ENCODE results near the gene BOD1L2.

The BOD1L2 gene

DNA sequence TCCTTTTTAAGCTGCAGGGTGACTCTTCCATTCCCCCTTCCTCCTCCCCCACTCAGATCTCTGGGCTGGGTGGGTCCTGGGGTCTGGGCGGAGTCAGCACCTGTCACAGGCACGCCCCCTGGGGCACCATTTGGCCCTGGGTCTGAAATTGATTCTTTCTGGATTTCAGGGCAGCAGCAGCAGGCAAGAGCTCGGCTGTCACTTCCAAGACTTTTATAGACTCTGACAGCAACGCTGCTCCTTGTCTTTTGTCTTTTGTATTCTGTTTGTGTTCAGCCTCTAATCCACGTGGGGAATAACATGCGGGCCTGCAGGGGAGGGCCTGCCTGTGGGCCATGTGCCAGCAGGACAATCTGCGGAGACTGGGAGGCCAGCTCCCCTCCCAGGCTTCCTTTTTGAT is 3.9 kb downstream of the BOD1L2 start:
- no peak for DNase-seq

DNA sequence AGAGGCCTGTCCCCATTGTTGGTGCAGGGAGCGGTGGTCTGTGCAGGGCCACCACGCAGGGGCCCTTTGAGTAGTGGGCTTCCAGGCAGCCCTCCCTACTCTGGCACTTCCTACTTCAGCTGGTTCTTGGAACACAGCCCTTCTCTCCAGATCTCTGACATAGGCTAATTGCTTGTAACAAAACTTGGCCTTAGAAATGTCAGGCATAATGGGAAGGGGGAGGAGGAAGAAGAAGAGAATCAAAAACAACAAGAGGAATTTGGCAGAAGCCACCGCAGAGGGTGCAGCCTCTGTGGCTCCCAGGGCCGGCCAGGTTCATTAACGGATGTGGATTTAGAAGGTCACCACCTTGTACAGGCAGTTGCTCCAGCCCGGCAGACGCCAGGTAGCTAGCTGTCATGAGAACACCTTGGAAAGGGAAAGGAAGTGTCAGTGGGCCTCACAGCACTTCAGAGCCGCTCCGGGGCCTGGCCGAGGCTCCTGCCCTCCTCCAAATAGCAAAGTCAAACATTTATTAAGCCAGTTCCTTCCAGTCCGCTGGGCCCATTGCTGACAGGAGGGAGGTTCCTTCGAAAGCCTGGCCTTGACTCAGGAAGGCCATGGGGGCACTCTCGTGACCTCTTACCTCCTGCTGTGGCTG is 7.4 kb downstream of the BOD1L2 start:
- DNase-seq = no peak

DNA sequence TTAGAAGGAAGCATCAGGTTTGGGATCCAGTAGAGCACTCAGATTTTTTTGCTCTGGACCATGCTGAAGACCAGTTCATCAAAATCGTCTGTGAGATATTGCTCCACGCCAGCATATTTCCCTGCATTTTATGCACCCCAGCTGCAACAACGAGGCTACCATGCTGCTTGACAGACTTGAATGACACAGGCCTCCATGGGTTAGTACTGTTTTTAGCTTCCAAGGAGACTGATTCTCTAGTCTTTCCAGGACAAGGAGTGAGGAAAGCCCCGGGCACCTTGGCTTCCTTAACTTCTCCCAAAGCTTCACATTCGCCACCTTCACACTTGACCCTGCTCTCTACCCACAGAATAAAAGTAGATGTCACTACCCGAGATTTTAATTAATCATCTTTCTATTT is 17.5 kb downstream of the BOD1L2 start:
- no peak for DNase-seq

DNA sequence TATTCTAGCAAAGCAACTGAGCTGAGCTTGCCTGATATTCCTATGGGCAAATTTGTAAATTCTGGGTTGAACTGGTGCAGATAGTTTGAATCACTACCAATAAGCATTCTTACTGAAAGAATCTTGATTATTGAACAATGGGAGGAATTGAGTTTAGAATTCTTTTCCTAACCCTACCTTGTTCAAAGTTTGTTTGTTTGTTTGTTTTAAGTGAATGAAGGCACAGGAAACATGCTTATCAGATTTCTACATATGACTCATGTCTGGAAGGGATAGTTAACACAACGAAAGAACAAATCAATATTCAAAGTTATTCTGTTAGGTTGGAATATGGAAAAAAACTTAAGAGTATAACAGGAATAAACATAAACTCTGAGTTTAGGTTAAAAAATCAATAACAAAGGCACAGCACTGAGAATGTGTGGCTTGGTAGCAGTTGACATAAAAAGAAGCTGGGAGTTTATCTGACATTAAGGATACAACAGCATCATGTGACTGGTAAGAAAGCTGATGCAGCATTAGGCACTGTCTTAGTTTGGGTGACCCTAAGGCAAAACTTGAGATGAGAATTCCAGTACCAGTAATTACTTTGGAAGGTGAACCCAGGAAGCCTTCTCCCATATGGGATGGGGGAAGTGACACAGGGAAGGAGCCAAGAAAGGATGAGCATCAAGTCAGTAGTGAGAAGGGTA is 20.9 kb downstream of the BOD1L2 start:
- no peak for DNase-seq

DNA sequence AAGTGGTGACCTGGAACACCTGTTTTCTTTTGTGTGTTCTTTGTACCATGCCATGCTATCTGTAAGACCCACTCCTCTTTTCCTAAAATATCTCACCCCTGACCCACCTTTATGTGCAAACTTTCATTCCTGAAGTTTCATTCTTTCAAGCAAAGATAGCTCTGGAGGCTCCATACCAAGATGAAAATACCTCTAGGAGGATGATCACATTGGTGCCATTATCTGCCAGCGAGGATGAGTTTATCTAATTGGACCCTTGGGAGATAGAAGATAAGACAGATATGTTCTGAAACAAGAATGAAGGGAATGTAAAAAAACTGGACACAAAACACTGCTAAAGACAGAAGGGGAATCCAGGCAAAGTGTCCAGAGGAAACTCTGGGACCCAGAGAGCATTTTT is 24.1 kb downstream of the BOD1L2 start:
- no peak for DNase-seq

DNA sequence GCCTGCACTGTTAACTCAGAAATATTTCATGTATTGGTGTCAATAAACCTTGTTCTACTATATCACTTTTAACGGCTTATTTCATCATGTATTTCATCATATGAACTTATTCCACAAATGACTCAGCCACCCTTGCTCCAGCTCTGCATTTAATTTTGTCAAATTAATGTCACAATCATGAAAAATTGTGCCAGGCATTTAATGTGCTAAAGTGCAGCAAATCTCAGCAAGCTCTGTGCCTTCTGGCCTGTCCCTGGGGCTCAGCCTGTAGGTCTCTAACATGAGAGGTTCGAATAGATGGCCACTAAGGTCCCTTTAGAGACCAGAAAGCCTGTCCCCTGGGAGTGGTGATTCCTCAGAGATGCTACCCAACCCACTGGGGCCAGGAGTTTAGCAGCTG is 28.6 kb downstream of the BOD1L2 start:
- DNase-seq = no peak

DNA sequence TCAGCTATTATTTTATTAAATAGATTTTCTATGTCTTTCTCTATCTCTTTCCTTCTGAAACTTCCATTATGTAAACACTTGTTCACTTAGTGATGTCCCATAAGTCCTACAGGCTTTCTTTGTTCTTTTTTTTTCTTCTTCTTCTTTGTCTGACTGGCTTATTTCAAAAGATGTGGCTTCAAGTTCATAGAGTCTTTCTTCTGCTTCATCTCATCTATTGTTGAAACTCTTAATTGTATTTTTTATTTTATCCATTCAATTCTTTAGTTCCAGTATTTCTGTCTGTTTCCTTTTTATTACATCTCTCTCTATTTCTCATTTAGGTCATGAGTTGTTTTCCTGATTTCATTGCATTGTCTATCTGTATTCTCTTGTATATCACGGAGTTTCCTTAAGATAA is 38.5 kb downstream of the BOD1L2 start:
- DNase-seq = no peak

DNA sequence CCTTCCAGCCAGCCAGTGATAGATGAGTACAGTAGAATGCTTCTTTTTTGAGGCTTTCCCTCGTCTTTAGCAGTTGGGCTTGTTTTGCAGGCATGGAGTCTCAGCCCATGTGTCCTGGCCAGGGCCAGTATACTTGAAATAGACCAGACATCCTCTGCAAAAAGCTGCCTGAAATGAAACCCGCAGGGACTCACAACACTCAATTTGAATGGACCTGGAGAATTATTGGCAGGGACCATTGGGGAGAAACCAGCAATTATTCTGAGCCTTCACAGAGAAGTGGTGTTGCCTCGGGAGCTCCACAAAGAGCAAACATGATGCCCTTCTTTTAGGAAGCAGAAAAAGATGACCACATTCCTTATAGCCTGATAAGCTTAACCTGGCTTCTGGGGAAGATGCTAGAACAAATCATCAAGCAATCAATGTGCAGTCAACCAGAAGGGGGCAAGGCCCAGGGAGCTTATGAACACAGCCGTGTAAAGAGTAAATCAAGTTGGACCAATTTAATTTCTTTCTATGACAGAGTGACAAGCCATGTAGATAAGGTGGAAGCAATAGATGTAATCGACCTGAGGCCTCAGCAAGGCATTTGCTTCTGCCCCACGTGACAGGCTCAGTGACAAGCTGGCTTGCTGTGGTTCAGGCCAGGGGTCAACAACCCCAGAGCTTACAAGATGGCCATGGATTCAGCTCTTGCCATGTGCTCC is 42.1 kb downstream of the BOD1L2 start:
- no peak for DNase-seq

DNA sequence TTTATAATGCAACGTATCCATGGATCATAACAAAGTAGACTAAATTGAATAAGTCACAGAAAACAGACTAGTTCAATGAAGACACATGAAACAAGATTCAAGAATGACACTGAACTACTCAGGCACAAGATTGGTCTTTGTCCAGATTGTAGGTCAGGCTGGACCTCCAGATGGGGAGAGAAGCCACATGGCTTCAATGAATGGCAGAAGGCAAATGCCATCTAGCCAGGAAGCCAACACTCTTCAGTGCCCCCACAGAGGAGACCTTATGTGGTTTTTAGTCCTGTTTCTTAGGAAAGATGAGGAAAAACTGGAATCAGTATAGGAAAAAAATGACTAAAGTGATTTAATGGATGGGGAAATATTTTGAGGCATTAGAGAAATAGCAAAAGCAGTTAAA is 43.1 kb downstream of the BOD1L2 start:
- DNase-seq = no peak

DNA sequence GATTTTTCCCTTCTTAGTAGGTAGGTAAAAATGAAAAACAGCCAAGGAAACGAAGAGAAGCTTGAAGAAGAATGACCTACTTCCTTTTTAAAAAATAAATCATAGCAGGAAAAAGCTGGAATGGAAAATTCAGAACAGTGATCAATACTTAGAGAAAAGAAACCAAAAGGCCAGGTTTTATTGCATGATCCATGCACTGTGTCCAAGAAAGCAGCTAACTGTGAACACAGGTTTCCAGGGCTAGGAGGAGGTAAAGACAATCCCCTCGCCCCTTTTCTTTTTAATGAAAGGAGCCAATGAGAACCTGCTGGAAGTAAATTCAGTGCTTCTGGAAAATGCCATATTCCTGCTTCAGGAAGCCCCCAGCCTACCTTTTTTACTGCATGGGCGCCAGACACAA is 47.2 kb downstream of the BOD1L2 start:
- DNase-seq = no peak

DNA sequence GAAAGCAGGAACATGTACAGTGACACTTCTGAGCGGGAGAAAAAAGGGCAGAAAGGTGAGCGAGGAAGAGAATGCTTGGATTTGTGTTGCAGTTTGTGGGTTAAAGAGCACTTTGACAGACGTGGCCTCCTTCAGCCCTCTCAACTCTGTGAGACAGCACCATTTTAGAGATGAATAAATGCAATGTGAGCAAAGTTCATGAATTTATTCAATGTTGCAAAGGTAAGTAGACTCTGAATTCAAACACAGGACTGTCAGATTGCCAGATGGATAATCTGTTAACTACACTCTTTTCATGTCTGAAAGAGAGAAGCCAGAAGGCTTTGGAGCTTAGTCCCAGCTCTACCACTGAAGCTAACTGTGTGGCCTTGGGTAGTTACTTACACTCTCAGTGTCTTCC is 47.7 kb downstream of the BOD1L2 start:
- no peak for DNase-seq

DNA sequence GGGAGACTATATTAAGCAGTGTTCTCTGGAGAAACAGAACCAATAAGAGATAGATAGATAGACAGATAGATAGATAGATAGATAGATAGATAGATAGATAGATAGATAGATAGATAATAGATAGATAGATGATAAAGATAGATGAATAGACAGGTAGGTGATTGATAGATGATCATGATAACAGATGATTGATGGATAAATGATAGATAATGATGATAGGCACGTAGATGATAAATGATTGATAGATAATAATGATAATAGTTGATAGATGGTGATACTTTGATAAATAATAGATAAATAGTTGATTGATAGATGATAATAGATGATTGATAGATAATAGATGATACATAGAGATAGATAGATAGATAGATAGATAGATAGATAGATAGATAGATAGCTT is 48.5 kb downstream of the BOD1L2 start:
- DNase-seq = no peak

DNA sequence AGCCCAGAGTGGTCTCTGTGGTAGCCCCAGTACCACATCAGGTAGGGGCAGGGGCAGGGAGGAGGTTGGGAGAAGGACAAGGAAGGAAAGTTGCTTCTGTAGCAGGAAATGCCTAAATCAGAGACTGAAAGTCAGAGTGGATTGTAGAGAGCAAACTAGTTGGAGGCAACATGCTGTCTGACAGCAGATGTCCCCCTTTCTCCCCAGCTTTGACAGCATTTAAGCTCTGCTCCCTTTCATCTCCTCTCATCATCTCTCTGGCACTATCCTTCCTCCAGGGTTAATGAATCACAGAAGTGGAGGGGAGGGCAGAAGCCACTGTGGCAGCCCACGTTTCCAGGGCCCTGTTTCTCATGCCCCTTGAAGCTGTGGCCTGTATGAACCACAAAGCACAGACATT is 50.4 kb downstream of the BOD1L2 start:
- no peak for DNase-seq

DNA sequence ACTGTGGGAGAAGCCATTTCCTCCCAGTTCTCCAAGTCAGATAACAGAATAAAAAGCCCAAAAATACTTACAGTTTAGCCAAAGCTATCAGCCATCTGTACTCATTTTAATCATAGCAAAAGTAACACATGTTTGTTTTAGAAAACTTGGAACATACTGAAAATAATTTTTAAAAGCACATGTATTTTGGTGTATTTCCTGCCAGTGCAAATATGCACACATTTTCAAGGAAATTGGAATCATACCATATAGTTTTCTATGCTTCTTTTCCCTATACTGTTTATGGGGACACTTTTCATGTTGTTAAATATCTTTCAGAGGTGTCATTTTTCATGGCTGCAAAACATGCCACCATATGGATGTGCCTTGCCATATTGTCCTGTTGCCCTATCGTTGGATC is 51.2 kb downstream of the BOD1L2 start:
- DNase-seq = no peak

Measured in activated CD4-positive, CD25-positive, alpha-beta regulatory T cell treated with anti-CD3 and anti-CD28 coated beads, Interleukin-2, amount 50 U/mL, for 72 hours (primary cell).